Smooth muscle cell (in vitro differentiated cells): Measurements from ENCODE around the gene DZIP1L. TPM values are rescaled to one million over a fixed set of nuclear protein-coding genes. Genes with fewer than 3 reads are reported as not detected.
"Not testable (repeated sequence)": the region's sequence is repeated elsewhere in the genome, so short reads cannot be mapped to it uniquely, and the experiment has no call there.

Experiments used
- DNase-seq: peaks from one replicate; lab custom pipeline; 2025; ENCODE audit not compliant: unreplicated experiment; lab: John Stamatoyannopoulos, UW
- H2AFZ ChIP-seq: fragments of 200-600 bp; sonication (generic); 2 replicates; pipeline ENCODE4 v1.6.0; 2016; ENCODE audit warnings: antibody characterized with exemption, low read depth, mild to moderate bottlenecking
- H3F3A ChIP-seq: fragments of 200-600 bp; sonication (generic); 2 replicates; pipeline ENCODE4 v1.6.0; 2017; ENCODE audit warnings: antibody characterized with exemption, low read depth
- H3K27ac ChIP-seq: fragments of 200-600 bp; sonication (generic); 2 replicates; pipeline ENCODE4 v1.5.1; 2016; ENCODE audit warnings: low read depth, mild to moderate bottlenecking
- H3K27me3 ChIP-seq: fragments of 200-600 bp; sonication (generic); 2 replicates; pipeline ENCODE4 v1.6.1; 2016; ENCODE audit warnings: low read depth, mild to moderate bottlenecking
- H3K36me3 ChIP-seq: fragments of 200-600 bp; sonication (generic); 2 replicates; pipeline ENCODE4 v1.5.1; 2016; ENCODE audit warnings: low read depth
- H3K4me1 ChIP-seq: fragments of 200-600 bp; sonication (generic); 2 replicates; pipeline ENCODE4 v1.5.1; 2016; ENCODE audit warnings: low read depth
- H3K4me2 ChIP-seq: fragments of 200-600 bp; sonication (generic); 2 replicates; pipeline ENCODE4 v1.6.0; 2016; ENCODE audit warnings: mild to moderate bottlenecking
- H3K4me3 ChIP-seq: fragments of 200-600 bp; sonication (generic); 2 replicates; pipeline ENCODE4 v1.5.1; 2016; ENCODE audit warnings: mild to moderate bottlenecking
- H3K79me2 ChIP-seq: fragments of 200-600 bp; sonication (generic); 2 replicates; pipeline ENCODE4 v1.6.0; 2016; ENCODE audit warnings: low read depth, mild to moderate bottlenecking
- H3K9ac ChIP-seq: fragments of 200-600 bp; sonication (generic); 2 replicates; pipeline ENCODE4 v1.6.0; 2016; ENCODE audit warnings: low read depth
- H3K9me3 ChIP-seq: fragments of 200-600 bp; sonication (generic); replicated peaks from 2 replicates; pipeline ENCODE4 v1.5.1; 2016; ENCODE audit warnings: low read depth
- H4K20me1 ChIP-seq: fragments of 200-600 bp; sonication (generic); 2 replicates; pipeline ENCODE4 v1.6.0; 2016; ENCODE audit warnings: low read depth
- CTCF ChIP-seq: fragments of 200-600 bp; sonication (generic); IDR thresholded peaks from 2 replicates; pipeline ENCODE4 v1.5.1; 2017; ENCODE audit warnings: borderline replicate concordance, mild to moderate bottlenecking, antibody characterized with exemption; ENCODE audit not compliant: insufficient read depth, poor library complexity, severe bottlenecking
- WGBS: methylation state at CpG from one replicate; pipeline ENCODE4 v1.1.7; 2016; ENCODE audit warnings: low lambda C conversion rate; 5-methylcytosine and 5-hydroxymethylcytosine counted together
- polyA plus RNA-seq: library from polyadenylated mRNA; unstranded; fragments of >200 nt; fragmentation: Nextera tagmentation; extraction: Ambion mirVana; gene quantifications from 2 replicates; pipeline ENCODE4 v1.2.1, GENCODE V29; 2016
- total RNA-seq: library from RNA; depleted of rRNA; stranded (reverse); fragments of >200 nt; gene quantifications from 2 replicates; pipeline ENCODE4 v1.2.3, GENCODE V29; 2014

The DZIP1L gene
- total and polyA plus RNA-seq, 2 experiments from 2014 or later = 7.8 to 29.9 TPM

- Histone ChIP-seq H3K9me3 (no peaks in the 10 kb centered on the region), H3K4me2 (peak overlapping the region; percentile 15), H4K20me1 (peaks cover 7% of the 10 kb centered on the region), H3K36me3 (peaks cover 28% of the 10 kb centered on the region), H2AFZ (no peak overlapping the region), H3F3A (no peaks in the 10 kb centered on the region), H3K4me3 (no peak overlapping the region), H3K4me1 (no peaks in the 10 kb centered on the region), H3K27ac (no peak overlapping the region), H3K27me3 (no peaks in the 10 kb centered on the region), H3K79me2 (no peaks in the 10 kb centered on the region), H3K9ac (no peak overlapping the region)
- TF ChIP-seq CTCF = no peak
- 63% methylated on average over 2 of the region's 2 CpGs for WGBS
- no peak for DNase-seq
Observed at GRCh38 chr3:138092023-138092422, 23.4 kb downstream of the DZIP1L start.

- peaks cover 19% of the 10 kb centered on the region for H3K36me3 ChIP-seq
- no peak overlapping the region for H2AFZ ChIP-seq
- H3K9ac ChIP-seq = no peak overlapping the region
- TF ChIP-seq CTCF = no peak
- no peaks in the 10 kb centered on the region for H3K9me3 ChIP-seq
- no peak overlapping the region for H3K4me3 ChIP-seq
- H3K79me2 ChIP-seq = no peaks in the 10 kb centered on the region
- 75% methylated on average over 3 of the region's 3 CpGs for WGBS
- no peaks in the 10 kb centered on the region for H4K20me1 ChIP-seq
- no peak overlapping the region for H3K4me2 ChIP-seq
- H3F3A ChIP-seq = peaks cover 8% of the 10 kb centered on the region
- no peaks in the 10 kb centered on the region for H3K27me3 ChIP-seq
- H3K27ac ChIP-seq = no peak overlapping the region
- H3K4me1 ChIP-seq = no peaks in the 10 kb centered on the region
- DNase-seq = no peak
Observed at GRCh38 chr3:138089091-138089490, 26.3 kb downstream of the DZIP1L start.

- not testable (repeated sequence) for H4K20me1 ChIP-seq, H3K4me1 ChIP-seq, H3K79me2 ChIP-seq, H3K36me3 ChIP-seq, H3K4me2 ChIP-seq, H2AFZ ChIP-seq, H3K9me3 ChIP-seq, H3K27me3 ChIP-seq, H3K4me3 ChIP-seq, H3K27ac ChIP-seq, DNase-seq, H3K9ac ChIP-seq
- peaks cover 27% of the 10 kb centered on the region for H3F3A ChIP-seq
- 94% methylated on average over 3 of the region's 3 CpGs for WGBS
Observed at GRCh38 chr3:138085745-138086144, 29.7 kb downstream of the DZIP1L start.

- Histone ChIP-seq H2AFZ (no peak overlapping the region), H3K9me3 (no peaks in the 10 kb centered on the region), H3K36me3 (peaks cover 10% of the 10 kb centered on the region), H3K4me1 (no peaks in the 10 kb centered on the region), H3K4me2 (no peak overlapping the region), H3F3A (peaks cover 27% of the 10 kb centered on the region), H3K79me2 (no peaks in the 10 kb centered on the region), H3K4me3 (no peak overlapping the region), H3K27me3 (no peaks in the 10 kb centered on the region), H3K9ac (no peak overlapping the region), H3K27ac (peak overlapping the region; percentile 96), H4K20me1 (peaks cover 5% of the 10 kb centered on the region)
- DNase-seq = no peak
- TF ChIP-seq CTCF = no peak
Observed at GRCh38 chr3:138084196-138084595, 31.2 kb downstream of the DZIP1L start.
